ENCODE data around the gene UPK1A.

The UPK1A gene

DNA sequence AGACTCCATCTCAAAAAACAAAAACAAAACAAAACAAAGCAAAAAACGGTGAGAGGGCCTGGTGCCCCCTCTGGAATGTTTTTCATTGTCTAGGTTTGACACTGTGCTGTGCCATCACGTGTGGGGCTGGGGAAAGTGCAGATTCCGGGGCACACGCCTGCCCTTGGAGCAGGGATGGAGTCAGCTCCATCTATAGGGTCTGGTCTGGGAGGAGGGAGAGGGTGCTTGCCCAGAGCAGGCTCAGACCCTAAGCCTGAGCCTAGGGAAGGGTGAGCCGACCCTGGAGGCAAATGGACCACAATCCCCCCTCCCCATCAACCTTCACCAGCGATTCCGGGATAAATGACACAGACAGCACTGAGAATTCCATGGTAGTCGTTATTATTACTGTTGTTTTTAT lies 27.1 kb downstream of the UPK1A start:
- no peak for DNase-seq (ENCODE audit: low spot score)

DNA sequence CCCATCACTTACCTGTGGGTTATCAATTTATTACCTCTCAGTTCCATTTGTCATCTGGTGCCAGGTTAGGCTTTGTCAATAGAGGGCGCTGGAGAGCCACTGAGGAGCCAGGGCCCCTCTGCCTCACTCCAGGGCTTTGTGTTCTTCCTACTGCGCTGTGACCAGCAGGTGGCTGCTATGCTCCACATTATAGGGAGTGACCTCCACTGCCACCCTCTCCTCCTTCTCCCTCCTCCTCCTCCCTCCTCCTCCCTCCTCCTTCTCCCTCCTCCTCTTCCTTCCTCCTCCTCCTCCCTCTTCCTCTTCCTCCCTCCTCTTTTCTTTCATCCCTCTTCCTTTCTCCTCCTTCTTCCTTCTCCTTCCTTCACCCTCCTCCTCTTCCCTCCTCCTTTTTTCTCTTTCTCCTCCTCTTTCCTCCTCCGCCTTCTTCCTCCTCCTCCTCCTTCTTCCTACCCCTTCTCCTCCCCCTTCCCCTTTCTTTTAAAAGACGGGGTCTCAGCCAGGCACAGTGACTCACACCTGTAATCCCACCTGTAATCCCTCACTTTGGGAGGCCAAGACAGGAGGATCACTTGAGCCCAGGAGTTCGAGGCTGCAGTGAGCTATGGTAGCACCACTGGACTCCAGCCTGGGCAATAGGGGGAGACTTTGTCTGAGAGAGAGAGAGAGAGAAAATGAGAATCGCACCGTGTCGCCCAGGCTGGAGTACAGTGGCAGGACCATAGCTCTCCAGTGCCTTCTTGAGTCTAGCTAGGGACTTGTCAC lies 27.7 kb downstream of the UPK1A start:
- DNase-seq (ENCODE audit: low spot score), result peak; percentile 90

DNA sequence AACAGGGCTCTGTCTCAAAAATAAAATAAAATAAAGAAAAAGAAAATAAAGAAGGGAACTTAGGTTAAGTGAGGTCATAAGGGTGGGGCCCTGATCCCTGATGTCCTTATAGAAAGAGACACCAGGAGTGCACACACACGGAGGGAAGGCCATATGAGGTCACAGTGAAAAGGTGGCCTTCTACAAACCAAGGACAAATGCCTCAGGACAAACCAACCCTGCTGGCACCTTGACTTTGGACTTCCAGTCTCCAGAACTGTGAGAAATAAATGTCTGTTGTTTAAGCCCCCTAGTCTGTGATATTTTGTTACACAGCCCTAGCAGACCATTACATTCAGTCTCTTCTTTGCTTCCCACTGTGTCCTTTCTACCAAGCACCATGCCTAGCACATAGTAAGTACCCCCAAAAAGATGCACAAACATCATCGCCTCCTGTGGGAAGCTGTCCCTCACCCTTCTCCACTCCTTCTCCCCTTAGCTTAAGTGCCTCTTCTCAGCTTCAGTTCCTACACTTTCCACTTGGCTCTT lies 29.6 kb downstream of the UPK1A start:
- no peak for DNase-seq (ENCODE audit: low spot score)

DNA sequence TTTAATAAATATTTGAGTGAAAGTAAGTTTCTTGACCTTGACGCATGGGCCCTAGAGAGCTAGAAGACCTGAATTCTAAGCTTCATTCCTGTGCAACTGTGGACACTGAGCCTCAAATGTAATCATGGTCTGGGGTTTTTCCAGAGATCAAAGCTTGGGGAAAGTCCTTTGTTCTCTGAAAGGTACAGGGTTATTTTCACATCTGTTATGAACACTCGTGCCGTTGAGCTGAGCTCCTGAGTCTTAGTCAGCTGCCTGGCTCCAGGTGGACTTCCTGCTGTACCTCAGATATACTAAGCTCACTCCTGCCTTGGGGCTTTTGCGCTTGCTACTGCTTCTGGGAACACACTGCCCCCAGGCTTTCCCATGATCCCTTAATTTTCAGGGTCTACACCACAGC lies 30.5 kb downstream of the UPK1A start:
- DNase-seq (ENCODE audit: low spot score), result no peak

DNA sequence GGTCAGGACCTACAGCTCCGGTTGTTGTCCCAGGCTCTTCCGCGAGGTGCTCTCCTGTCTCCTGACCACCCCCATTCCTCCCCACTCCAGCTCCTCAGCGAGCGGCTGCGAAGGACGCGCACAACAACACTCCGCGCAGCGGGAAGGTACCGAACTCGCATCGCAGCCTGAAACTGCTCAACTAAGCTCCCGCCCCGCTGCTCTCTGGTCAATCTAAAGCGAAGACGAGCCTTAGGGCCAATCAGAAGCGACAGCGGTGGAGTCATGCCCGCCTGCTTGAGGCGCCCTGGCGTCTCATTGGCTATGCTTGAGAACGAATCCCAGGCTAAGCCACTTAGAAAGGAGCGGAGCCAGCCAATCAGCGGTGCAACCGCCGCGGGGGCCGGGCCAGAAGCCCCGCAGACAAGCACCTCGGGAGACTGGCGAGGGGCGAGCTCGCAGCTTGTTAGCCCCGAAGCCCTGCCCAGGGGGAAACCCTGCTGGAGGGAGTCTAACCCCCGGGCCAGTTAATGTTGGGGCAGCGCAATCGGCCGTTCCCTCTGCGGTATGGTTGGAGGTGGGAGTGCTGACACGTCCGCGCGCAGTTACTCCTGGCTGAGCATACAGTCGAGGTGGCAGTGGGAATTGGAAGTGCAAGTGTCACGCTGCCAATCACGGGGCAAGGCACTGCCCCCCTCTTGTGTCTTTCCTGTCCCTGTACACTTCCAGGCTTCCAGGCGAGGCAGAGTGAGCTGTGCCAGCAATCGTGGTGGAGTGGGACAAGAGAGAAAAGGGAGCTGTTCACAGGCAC lies 36.1 kb downstream of the UPK1A start:
- DNase-seq (ENCODE audit: low spot score), result peak; percentile 95

DNA sequence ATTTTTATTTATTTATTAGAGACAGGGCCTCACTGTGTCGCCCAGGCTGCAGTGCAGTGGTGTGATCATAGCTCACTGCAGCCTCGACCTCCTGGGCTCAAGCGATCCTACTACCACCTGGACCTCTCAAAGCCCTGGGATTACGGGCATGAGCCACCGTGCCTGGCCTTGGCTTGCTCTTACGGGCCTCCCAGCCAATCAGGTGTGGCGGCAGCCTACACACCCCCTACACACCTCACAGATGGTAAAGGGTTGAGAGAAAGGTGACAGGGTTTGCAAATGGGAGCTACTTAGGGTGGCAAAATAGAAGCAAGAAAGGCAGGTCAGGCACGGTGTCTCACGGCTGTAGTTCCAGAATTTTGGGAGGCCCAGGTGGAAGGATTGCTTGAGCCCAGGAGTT lies 37.0 kb downstream of the UPK1A start:
- no peak for DNase-seq (ENCODE audit: low spot score)

DNA sequence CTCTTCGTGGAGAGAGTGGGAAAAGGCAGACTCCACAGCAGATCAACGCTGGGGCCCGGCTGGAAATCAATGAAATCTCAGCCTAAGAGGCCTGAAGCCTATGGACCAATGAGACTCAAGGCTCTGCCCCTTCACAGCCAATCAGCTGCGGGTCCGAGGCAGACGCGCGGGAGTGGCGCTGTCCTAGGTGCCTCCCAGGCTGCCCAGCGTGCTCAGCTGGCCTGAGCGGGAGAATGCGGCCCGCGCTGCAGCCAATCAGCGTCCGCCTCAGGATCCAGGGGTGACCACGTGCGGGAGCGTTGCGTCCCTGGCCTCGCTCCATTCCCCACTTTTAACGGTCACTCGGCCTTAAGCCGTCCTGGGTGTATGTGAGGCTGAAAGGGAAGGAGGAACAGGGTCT lies 37.9 kb downstream of the UPK1A start, which contains the start of gene ZBTB32:
Gene ZBTB32 (plus strand): TSS at position 341 of the 400 bp plus-strand sequence. CDS start 10,069 bp downstream, outside the sequence.
- DNase-seq (ENCODE audit: low spot score), result no peak

DNA sequence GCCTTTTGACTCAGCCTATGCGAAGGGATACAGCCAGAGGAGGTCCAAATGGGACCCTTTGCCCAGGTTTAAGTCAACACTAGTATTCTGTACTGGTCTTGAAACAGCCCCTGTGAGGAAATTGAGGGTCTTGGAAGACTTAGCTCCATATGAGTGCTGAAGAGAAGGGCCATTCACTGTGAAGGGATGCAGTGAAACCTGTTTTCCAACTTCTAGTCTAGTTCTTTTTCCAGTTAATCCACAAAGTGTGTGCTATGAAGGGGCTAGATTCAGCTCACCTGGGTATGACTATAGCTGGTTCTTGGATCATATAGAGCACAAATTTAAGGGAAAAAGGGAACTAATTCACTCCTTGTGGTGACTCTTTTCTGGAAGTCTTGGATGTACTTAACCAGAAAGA lies 42.1 kb downstream of the UPK1A start:
- DNase-seq (ENCODE audit: low spot score), result no peak

DNA sequence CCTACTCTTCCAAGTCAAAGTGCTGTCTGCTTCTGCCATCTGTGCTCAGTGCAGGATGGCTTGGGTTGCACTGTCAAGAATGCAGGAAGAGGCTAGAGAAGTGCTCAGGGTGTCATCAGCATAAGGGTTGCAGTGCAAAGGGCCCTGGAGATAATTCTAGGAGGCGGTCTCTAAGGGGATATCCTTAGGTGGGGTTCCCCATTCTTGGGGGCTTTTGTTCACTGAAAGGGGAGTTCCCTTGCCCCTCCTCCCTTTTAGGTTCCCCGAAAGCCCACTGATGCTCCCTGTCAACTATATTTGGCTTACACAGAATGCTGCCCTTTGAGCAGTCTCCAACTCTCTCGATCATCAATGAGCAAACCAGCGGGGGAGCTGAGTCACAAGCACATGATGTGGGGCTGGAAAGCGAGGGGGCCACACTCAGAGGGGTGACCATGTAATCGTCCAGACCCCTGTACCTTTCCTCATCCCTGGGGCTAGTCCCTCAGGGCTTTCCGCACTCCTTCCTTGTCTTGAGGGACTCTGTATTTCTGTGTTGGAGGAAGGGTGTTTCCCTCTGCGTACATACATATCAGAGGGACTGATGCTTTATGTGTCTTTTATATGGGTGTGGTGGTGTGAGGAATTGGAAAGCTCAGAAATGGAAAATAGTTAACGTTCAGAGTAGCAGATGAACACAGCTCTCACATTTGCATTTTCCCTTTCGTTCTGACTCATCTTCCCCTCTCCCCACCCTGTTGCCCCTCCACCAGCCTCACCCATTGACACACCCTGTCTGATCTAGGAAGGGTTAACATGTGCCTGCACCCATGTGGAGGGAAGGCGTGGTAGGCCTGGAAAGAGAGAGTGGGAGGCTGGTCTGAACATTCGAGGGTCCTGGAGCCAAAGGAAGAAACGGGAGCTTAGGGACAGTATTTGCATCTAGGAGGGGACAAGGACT lies 44.7 kb downstream of the UPK1A start:
- no peak for DNase-seq (ENCODE audit: low spot score)

DNA sequence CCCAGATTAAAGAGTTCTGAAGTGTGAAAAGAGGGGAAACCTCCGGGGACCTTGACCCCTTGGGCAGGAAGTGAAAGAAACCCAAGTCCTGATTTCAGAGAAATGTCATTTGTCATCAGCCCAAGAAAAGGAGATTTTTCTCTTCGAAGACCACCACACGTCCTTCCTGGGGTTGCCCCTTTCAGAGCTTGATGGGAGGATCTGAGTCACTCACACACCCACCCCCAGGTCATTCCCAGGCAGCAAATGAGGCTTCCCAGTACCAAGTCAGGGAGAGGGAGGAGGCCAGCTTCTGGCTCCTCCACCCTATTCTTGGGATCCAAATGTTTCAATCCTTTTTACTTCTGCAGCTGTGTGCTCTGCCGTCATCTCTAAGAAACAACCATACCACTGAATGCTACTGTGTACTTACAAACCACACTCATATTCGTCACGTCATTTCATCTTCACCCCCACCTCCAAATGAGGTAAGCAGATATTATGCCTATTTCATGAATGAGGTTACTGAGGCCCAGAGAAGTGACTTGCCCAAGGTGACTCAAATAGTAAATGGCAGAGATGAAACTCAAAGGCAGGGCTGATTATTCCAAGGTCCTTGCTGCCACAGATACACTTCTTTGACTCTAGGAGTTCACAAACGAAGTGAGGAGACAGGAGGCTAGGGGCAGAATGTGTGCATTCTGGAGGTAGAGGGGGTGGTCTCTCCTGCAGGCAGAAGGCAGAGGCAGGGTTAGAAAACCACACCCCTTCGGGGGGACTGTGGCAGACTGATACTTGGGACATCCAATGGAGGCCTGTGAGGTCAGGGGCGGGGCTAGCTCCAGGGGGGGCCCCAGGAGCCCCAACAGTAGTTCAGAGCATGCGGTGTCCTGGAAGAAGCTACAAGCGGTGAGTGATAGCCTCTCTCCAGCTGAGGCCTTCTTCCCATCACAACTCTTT lies 46.5 kb downstream of the UPK1A start:
- peak; percentile 22 for DNase-seq (ENCODE audit: low spot score)

DNA sequence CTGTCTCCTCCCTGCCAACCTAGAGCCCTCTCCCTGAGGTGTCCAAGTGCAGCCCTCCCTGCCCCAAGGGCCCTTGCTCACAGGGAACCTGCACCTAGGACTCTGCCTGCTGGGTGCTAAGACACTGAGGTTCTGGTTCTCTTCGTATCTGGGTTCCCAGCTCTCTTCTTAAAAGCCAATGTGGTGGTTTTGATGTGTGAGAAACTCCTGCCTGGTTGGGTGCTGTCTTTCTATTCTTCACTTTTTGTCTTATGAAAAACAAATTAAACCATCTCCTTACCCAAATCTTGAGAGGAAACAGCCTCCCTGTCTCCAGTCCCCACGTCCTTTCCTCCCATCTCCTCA lies 47.2 kb downstream of the UPK1A start:
- no peak for DNase-seq (ENCODE audit: low spot score)

DNA sequence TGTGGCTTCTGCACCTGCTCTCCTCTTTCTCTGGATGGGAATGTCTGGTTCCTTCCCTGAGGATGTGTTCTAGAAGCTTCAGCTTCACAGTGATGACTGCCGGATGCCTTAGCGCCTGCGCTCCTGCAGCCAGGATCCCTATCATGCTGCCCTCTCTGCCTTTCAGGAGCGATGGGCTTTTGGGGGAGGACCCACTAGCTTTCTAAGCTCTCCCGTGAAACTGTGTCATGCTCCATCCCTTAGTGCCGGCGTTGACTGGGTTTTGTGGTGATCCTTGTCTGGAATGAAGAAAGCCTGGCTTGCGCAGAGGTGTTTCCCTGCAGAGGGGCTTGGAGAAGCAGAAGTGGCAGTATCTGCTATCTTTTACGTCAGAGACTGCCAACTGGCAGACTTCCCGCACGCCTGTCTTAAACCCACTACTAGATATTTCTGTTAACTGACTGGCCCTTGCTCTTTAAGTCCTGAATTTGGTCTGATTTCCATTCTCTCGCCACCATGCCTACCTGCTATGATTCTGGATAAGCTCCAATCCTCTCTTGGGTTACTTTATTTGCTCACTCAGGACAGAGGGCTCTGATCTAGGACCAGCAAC lies 47.7 kb downstream of the UPK1A start:
- no peak for DNase-seq (ENCODE audit: low spot score)

DNA sequence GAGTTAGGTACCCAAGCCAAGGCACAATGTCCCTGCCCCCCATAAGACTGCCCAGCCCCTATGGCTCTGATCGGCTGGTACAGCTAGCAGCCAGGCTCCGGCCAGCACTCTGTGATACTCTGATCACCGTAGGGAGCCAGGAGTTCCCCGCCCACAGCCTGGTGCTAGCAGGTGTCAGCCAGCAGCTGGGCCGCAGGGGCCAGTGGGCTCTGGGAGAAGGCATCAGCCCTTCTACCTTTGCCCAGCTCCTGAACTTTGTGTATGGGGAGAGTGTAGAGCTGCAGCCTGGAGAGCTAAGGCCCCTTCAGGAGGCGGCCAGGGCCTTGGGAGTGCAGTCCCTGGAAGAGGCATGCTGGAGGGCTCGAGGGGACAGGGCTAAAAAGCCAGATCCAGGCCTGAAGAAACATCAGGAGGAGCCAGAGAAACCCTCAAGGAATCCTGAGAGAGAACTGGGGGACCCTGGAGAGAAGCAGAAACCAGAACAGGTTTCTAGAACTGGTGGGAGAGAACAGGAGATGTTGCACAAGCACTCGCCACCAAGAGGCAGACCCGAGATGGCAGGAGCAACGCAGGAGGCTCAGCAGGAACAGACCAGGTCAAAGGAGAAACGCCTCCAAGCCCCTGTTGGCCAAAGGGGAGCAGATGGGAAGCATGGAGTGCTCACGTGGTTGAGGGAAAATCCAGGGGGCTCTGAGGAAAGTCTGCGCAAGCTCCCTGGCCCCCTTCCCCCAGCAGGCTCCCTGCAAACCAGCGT lies 48.5 kb downstream of the UPK1A start:
- DNase-seq (ENCODE audit: low spot score), result no peak

DNA sequence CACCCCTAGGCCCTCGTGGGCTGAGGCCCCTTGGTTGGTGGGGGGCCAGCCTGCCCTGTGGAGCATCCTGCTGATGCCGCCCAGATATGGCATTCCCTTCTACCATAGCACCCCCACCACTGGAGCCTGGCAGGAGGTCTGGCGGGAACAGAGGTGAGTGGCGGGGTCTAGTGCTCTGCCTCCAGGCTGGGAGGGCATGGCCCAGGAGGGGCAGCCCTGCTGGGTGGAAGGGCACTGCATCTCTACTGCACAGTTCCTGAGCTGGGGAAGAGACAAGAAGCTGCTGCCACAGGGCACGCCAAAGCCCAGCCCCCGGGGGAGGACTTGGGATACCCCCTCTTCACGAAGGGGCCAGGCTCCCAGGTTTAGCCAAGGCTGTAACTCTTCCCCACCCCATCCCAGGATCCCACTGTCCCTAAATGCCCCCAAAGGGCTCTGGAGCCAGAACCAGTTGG lies 49.1 kb downstream of the UPK1A start:
- DNase-seq (ENCODE audit: low spot score), result no peak

DNA sequence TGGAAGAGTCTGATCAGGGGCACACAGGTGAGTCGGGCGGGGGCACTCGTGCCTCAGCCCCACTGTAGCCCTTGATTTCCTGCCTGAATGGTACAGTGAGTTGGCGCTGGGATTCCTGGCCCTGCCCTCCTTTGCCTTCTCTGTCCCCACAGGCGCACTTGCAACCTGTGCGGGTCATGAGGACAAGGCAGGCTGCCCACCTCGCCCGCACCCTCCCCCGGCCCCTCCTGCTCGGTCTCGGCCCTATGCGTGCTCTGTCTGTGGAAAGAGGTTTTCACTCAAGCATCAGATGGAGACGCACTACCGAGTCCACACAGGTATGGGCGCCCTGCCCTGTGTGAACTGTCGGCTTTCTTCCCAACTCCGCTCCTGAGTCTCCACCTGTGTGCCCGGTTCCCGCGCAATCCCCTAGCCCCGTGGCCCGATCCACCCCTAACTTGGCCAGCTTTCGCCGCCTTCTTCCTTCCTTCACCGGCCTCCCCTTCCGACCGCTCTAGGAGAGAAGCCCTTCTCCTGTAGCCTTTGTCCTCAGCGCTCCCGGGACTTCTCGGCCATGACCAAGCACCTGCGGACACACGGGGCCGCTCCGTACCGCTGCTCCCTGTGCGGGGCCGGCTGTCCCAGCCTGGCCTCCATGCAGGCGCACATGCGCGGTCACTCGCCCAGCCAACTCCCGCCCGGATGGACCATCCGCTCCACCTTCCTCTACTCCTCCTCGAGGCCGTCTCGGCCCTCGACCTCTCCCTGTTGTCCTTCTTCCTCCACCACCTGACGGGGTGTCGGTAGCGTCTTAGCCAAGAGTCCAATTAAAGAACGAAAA lies 49.9 kb downstream of the UPK1A start:
- DNase-seq (ENCODE audit: low spot score), result no peak

DNA sequence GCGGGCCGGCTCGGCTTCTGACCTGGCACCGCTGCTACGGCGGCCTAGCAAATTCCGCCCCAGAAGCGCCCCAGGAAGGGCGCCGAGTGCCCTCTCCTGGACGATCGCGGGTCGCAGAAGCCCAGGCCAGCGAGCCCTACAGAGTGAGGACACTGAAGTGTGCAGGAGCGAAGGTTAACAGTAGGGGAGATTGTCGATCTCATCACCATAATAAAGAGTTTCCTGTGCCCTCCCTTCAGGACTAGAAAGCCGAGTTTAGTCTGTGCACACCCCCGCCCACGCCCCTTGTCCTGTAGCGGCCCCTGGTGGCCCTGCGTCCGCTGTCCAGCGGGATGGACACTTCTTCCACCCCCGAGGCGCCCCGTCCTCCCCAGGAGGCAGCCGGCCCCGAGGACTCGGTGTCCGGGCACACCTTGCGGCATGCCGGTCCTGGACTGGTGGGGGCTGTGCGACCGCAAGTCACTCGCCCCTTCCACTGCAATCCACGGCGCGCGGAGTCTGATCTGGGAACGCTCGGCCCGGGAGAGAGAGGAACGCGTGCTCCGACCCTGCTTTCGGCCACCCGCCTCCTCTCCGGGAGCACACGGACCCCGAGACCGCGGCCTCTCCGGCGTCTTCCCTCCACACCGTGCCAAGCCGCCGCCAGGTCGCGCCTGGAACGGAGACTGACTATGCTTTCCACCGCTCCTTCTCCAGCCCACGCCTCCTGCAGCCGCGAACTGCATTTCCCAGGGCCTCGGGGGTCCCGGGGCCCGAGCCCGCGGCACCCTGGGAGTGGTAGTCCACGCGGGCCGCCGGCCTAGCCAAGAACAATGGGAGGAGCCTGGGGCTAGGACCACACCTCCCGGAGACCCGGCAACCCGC lies 50.7 kb downstream of the UPK1A start:
- peak; percentile 98 for DNase-seq (ENCODE audit: low spot score)

DNA sequence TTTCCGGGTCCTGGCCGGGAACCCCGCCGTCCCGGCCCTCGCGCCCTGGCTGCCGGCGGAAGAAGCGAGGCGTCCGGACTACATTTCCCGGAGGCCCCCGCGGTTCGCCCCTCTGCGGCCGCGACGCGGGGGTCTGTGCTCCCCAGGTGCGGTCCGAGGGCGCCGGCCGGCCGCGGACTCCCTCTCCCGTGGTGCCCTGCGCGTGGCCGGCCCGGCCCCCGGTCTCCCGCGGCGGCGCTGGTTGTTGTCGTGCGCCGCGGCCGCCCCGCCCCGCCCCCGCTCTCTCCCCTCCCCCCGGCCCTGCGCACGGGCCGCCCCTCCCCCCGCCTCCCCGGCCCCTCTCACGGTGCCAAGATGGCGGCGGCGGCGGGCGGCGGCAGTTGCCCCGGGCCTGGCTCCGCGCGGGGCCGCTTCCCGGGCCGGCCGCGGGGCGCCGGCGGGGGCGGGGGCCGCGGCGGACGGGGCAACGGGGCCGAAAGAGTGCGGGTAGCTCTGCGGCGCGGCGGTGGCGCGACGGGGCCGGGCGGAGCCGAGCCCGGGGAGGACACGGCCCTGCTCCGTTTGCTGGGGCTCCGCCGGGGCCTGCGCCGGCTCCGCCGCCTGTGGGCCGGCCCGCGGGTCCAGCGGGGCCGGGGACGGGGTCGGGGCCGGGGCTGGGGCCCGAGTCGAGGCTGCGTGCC lies 51.5 kb downstream of the UPK1A start, which contains the start of gene KMT2B:
Gene KMT2B (plus strand): TSS at position 339 of the 680 bp plus-strand sequence. CDS start 16 bp downstream, at position 355.
- no peak for DNase-seq (ENCODE audit: low spot score)
